GM12874 (cell line): Measurements from ENCODE around the gene GDF9.

Experiments
- CTCF ChIP-seq: IDR thresholded peaks from 2 replicates; pipeline ENCODE4 v1.5.1; 2011; ENCODE audit warnings: low read depth, mild to moderate bottlenecking, control low read depth, low read length, moderate library complexity; ENCODE audit not compliant: insufficient read depth

GDF9 gene

DNA sequence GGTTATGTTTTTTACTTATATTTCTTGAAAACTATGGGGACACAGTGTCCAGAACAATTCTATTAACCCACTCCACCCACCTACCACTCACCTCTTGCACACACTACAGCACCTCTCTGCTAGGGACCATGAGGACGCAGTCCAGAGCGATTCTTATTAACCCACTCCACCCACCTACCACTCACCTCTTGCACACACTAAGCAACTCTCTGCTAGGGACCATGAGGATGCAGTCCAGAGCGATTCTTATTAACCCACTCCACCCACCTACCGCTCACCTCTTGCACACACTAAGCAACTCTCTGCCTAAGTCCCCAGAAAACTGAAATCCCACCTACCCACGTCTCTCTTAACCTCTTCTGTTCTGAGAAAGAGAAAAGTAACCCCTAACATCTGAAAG is 33.7 kb downstream of the GDF9 start:
- TF ChIP-seq CTCF: no peak

DNA sequence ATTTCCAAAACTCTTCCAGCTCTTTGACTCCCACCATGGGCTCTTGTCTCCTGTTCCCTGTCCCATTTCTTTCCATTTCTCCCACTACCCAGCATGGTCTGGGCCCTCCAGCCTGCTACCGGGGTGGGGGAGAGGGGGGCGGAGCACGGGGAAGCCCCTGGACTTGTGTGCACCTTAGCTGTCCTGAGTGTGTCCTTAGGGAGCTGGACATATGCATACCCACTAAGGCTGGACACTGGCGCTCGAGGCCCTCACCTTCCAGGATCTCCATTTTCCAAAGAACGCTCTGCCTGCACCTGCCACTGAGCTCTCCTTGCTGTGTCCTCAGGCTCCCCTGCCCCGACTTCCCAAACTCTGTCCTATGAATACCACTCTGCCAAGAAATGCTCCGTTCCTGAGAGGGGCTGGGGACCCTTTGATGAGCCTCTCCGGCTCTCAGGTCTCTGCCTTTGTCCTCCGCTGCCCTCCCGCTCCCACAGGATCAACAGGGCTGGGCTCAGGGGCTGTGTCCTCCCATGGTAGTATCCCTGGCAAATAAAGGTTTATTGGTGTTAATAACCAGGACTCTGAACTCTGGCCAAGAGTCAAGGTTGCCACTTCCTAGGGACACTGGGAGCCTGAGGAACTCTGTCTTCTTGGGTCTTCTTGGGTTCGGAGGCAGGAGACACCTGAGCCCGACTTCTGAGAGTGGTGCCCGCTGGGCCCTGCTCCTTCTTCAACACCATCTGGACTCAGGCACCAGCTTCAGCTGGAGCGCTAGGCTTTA is 35.0 kb downstream of the GDF9 start:
- no peak for TF ChIP-seq CTCF

DNA sequence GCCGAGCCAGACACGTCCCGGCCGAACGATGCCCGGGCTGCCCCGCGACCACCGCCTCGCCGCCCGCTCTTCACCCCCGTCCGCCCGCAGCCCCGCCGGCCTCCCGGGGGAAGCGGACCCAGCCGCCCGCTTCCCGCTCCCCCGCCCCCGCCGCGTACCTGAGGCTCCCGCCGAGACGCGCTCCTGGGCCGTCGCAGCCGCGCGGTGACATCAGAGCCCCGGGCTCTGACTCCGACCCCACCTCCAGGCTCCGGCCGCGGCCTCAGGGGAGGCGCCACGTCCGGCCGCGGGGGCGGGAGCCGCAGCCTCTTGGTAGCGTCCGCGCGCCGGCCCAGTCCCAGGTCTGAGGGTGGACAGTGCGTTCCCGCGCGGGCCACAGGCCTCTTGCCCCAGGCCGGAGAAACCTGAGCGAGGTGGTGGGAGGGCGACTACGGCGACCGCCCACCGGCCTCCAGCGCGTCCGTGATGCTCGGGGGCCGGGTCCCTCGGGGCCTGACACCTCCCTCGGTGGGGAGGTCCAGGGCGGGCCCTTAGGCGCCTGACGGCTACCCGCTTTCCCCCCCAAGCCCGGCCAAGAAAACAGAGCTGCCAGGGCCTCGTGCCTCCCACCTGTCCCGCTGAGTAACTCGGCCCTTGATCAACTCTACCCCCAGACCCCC is 35.7 kb downstream of the GDF9 start, which contains the start of gene SHROOM1:
SHROOM1 (minus strand) TSS at position 212 of the 659 bp plus-strand sequence. CDS start 4,507 bp downstream, outside the sequence.
- no peak for TF ChIP-seq CTCF

DNA sequence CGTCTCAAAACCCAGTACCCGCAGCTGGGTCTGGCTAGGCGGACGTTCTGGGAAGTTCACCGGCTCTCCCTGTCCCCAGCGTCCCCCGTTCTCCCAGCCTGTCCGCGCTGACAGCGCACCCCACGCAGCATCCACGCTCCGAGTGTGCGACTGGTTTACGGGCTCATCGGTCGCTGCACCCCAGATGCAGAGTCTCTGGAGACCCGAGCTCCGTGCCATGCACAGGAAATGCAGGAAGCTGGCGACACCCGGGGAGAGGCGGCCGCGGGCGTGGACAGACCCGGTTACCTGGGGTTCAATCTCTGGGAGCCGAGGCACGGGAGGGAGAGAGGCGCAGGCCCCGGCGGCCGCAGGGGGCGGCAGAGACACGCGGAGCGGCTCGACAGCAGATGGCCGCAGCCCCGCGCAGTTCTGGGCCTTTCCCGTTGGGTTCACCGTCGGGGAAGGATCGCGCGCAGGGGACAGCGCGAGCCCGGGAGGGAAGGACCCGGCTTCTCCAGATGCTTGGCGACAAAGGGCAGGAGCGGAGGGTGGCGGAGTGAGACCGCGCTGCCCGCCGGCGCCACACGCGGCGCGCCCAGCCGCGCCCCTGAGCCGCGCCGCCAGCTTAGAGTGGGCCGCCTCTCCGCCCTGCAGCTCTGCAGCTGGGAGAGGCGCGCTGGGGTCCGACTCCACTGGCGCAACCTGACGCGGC is 36.4 kb downstream of the GDF9 start:
- peak; percentile 98 for TF ChIP-seq CTCF

GRCh38 chr5:132828846-132829494 is 37.3 kb downstream of the GDF9 start:
- TF ChIP-seq CTCF: no peak

DNA sequence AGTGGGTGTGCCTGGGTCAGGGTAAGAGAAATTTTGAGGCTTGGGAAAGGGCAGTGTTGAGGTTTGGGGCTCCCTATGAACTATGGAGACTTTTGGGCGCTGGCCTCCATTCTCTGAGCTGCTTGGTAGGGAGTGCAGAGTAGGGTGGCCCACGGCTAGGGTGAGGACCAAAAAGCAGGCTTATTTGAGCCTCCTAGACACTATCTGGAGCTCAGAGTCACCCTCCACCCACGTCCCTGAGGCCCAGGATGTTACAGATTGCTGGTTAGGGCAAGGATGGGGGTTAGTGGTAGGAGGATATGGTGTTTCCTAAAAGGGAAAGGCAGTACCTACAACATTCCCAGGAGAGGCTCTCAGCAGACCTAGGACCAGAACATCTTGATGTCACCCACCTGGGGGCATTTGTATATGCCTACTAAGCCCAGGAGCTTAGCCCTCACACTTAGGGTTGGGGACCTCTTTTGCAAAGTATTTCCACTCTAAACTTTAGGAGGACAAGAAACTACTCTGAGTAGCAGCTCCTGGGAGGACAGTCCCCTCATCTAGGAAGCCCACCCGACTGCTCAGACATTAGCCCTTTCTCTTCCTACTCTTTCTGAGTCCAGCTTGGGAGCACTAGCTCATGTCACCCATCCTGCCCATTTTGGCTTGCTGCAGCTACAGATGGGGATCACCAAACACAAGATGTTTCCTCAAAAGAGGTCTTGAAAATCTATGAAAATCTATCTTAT is 38.2 kb downstream of the GDF9 start:
- TF ChIP-seq CTCF: no peak
